ENCODE measurements around the gene IKZF5. TPM values are rescaled to one million over a fixed set of nuclear protein-coding genes. Genes with fewer than 3 reads are reported as not detected.

The IKZF5 gene
- total RNA-seq, 2 experiments from 2014 or later = 15.2 to 21.5 TPM

DNA sequence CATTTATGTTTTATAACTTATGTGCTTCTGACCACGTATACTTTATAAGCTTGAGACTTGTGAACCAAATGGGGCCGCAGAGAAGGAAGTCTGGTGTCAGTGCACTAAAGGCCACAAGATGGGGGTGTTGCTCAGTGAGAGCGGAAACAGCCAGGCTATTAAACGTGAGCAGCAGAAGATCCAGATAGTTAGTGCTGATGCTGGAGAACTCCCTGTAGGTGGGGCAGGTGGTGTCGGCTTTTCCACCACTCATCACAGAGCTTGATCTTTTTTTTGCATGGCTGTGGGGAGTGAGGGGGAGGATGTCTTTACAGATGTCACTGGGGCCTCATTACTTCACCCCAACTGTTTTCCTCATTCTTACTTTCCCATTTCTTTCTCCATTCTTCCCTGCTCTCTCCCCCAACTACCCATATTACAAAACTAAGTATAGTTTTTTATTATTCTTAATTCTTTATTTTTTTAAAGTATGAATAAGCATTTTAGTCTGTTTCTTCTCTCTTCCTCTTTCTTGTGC is 34.9 kb upstream of the IKZF5 start:
- TF ChIP-seq, protein P1, sequence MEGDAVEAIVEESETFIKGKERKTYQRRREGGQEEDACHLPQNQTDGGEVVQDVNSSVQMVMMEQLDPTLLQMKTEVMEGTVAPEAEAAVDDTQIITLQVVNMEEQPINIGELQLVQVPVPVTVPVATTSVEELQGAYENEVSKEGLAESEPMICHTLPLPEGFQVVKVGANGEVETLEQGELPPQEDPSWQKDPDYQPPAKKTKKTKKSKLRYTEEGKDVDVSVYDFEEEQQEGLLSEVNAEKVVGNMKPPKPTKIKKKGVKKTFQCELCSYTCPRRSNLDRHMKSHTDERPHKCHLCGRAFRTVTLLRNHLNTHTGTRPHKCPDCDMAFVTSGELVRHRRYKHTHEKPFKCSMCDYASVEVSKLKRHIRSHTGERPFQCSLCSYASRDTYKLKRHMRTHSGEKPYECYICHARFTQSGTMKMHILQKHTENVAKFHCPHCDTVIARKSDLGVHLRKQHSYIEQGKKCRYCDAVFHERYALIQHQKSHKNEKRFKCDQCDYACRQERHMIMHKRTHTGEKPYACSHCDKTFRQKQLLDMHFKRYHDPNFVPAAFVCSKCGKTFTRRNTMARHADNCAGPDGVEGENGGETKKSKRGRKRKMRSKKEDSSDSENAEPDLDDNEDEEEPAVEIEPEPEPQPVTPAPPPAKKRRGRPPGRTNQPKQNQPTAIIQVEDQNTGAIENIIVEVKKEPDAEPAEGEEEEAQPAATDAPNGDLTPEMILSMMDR (IDR thresholded peaks at IDR 0.05) = peak; percentile 75
- ATAC-seq (peak; percentile 90), DNase-seq (peak; percentile 63)
- peaks cover 8% of the 10 kb centered on the region for H3K4me1 Mint-ChIP-seq (ENCODE audit: low read depth)
- H3K36me3 Mint-ChIP-seq (ENCODE audit: low read depth) = peaks cover 6% of the 10 kb centered on the region
- H3K4me3 Mint-ChIP-seq = no peak overlapping the region
- ChIA-PET POLR2A (no interaction called here), CTCF (interaction anchor here (0.6 to 2.8 kb wide), 22 partner anchors 10 to 993 kb away, joined by 3 to 12 read pairs (median 4); no protein-coding TSS in a partner anchor)
- intact Hi-C loops (cut with micrococcal nuclease) = loop anchor here (5.0 kb wide), 1 partner anchor 514 kb away; no protein-coding TSS in a partner anchor
- H3K27me3 Mint-ChIP-seq = no peaks in the 10 kb centered on the region
- H3K9me3 Mint-ChIP-seq = no peaks in the 10 kb centered on the region
- no peak overlapping the region for H3K27ac Mint-ChIP-seq

DNA sequence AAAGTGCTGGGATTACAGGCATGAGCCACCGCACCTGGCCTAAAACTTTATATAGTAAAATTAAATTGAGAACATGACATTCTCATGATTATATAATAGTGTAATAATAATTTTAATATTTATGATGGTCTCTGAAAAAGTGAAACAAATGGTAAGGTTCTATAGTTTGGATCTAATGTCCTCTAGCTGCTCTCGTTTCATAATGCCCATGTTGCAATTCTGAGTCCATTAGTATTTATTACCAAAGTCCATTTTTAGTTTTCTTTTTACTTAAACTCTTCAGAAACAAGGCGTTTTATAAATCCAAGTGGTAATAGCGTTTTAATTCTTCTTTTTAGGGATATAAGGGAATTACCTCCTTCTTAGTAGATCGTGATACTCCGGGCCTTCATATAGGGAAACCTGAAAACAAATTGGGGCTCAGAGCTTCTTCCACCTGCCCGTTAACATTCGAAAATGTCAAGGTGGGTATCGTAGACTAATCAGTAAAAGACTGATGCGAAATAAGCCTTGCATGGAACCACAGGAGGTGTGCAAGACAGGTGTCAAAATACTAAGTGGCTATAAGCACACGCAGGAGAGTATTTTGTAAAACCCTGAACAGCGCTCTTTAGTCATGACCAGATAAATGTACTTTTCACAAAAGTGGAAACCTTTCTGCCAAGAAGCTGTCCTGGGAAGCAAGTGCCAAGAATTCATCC is 34.3 kb upstream of the IKZF5 start:
- no peaks in the 10 kb centered on the region for H3K27me3 Mint-ChIP-seq
- H3K36me3 Mint-ChIP-seq (ENCODE audit: low read depth) = peaks cover 6% of the 10 kb centered on the region
- TF ChIP-seq, protein P1 (IDR thresholded peaks at IDR 0.05) = no peak
- peaks cover 8% of the 10 kb centered on the region for H3K4me1 Mint-ChIP-seq (ENCODE audit: low read depth)
- no peaks in the 10 kb centered on the region for H3K9me3 Mint-ChIP-seq
- no peak overlapping the region for H3K4me3 Mint-ChIP-seq
- ATAC-seq (no peak), DNase-seq (no peak)
- ChIA-PET POLR2A (no interaction called here), CTCF (interaction anchor here (0.6 to 2.8 kb wide), 22 partner anchors 9 to 993 kb away, joined by 3 to 12 read pairs (median 4); no protein-coding TSS in a partner anchor)
- intact Hi-C loops (cut with micrococcal nuclease) = loop anchor here (5.0 kb wide), 1 partner anchor 514 kb away; no protein-coding TSS in a partner anchor
- no peak overlapping the region for H3K27ac Mint-ChIP-seq

DNA sequence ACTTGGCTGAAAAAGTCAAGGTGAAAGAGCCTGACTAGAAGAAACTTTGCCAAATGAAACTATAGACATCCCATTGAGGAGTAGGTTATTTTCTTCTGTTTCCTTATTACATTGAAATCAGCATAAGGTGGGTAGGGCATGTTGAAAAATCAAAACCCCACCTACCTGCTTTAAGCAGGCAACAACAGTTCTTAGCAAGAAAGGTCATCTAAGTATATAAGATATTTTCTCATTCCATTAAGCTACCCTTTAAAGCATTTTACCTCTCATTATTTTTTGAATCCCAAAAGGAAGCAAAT is 31.0 kb upstream of the IKZF5 start:
- TF ChIP-seq, protein P1 (IDR thresholded peaks at IDR 0.05) = no peak
- DNase-seq (no peak), ATAC-seq (no peak)
- no peaks in the 10 kb centered on the region for H3K9me3 Mint-ChIP-seq
- no peak overlapping the region for H3K27ac Mint-ChIP-seq
- H3K36me3 Mint-ChIP-seq (ENCODE audit: low read depth) = peaks cover 11% of the 10 kb centered on the region
- ChIA-PET CTCF (no interaction called here), POLR2A (no interaction called here)
- no peaks in the 10 kb centered on the region for H3K27me3 Mint-ChIP-seq
- intact Hi-C loops (cut with micrococcal nuclease) = no loop called here
- no peak overlapping the region for H3K4me3 Mint-ChIP-seq
- peaks cover 8% of the 10 kb centered on the region for H3K4me1 Mint-ChIP-seq (ENCODE audit: low read depth)

DNA sequence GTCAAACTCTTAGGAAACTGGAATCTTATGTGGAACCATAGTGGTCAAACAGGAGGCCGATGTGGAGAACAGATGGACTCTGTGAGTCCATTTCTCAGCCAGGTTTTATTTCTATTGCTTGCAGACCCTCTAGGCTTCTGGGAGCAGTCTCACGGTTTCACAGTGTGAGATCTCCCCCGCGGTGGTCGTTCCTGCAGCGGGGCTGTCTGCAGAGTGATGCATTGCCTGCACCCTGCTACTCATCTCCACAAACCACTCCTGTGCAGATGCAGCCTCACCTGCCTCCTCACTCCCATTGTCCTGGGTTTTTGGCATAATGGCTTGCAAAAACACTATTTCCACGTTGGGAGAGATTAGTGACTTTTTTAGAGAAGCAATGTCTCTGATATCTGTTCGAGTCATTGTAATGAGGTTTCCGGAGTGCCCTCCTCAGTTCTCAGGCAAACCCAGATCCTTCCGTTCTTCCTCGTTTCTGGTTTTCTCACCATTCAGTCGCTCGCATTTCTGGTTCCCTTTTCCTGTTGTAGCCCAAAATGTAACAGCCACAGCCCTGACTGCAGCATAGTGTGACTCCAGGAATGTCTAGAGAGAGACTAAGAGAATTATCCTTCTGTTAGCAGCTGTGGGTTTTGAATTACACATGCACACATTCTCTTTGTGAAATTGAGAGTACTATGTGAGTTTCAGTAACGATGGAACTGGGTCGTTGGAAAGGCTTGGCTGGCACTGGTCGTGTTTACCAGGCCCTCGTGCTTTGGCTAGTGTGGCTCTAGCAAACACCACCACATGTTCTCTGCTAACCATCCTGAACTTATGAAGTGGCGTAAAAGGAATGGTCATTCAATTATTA is 30.4 kb upstream of the IKZF5 start:
- peaks cover 8% of the 10 kb centered on the region for H3K4me1 Mint-ChIP-seq (ENCODE audit: low read depth)
- H3K36me3 Mint-ChIP-seq (ENCODE audit: low read depth) = peaks cover 12% of the 10 kb centered on the region
- no peak overlapping the region for H3K4me3 Mint-ChIP-seq
- H3K27ac Mint-ChIP-seq = no peak overlapping the region
- ChIA-PET POLR2A (no interaction called here), CTCF (interaction anchor here (1.0 to 1.5 kb wide), 2 partner anchors 13 to 44 kb away, joined by 3 to 4 read pairs; no protein-coding TSS in a partner anchor)
- ATAC-seq (no peak), DNase-seq (no peak)
- no peaks in the 10 kb centered on the region for H3K27me3 Mint-ChIP-seq
- no peaks in the 10 kb centered on the region for H3K9me3 Mint-ChIP-seq
- TF ChIP-seq, protein P1 (IDR thresholded peaks at IDR 0.05) = no peak
- intact Hi-C loops (cut with micrococcal nuclease) = no loop called here

Measured in activated CD8-positive, alpha-beta T cell treated with anti-CD3 and anti-CD28 coated beads for 36 hours (primary cell).